Fibroblast of skin of back (primary cell): ENCODE data around the gene PRDM9.

Experiments
- DNase-seq: peaks from one replicate; pipeline ENCODE4 v3.0.0-alpha.2; 2013

PRDM9 gene

DNA sequence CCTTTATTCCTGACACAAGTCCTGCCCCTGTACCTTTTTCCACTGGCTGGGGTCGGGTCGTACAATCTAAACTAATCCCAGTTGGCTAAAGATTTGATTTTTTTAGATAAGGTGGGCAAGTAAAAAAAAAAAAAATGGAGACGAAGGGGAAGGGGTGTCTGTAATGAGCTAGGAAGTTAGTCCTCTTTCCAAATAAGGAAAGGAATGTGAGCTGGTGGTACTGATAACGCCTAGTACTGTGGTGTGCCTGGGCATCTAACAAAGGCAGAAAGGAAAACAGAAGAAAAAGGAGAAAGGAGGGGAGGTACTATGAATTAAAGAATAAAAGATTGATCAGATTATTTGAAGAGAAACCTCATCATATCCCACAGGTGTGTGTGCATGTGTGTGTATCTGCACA is 21.3 kb downstream of the PRDM9 start:
- DNase-seq: no peak

DNA sequence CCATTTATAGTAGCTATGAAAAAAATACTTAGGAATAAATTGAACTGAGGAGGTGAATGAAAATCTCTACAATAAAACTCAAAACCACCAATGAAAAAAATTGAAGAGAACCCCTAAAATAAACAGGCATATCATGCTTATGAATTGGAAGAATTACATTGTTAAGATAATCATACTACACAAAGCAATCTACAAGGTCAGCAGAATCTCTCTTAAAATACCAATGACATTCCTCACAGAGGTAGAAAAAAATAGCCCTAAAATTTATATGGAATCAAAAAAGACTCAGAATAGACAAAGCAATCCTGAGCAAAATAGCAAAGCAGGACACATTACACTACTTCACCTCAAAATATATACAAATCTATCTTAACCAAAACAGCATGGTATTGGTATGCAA is 23.2 kb downstream of the PRDM9 start:
- no peak for DNase-seq

DNA sequence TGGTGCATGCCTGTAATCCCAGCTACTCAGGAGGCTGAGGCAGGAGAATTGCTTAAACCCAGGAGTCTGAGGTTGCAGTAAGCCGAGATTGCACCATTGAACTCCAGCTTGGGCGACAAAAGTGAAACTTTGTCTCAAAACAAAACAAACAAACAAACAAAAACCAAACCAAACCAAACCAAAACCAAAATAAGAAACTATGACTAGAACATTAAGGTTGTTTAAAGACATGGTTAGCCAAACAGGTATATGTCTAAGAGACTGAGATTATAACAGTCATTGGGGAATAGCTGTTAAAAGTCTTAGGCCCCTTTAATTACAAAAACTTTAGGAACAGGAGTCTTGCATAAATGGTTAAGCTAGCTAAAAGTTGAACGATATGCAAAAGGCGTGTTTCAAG is 63.6 kb downstream of the PRDM9 start:
- no peak for DNase-seq
